Endothelial cell of umbilical vein (primary cell): ENCODE results near the gene FOXP1. TPM values are rescaled to one million over a fixed set of nuclear protein-coding genes. Genes with fewer than 3 reads are reported as not detected.
A peak's percentile ranks its signal among the peaks of the same experiment; 100 is the strongest.

ENCODE experiments used
- BruUV-seq: library from RNA; stranded (reverse); fragments of 400-500 nt; replicated peaks from 2 replicates; lab custom pipeline; 2021; lab: Mats Ljungman, UMichigan
- CTCF ChIA-PET: fragments of 300-600, 350-600 bp; sonication (Branson Sonifier 250); formaldehyde crosslinking; loops from one replicate; lab custom pipeline; 2021; ENCODE audit warnings: antibody characterized with exemption, inconsistent platforms; lab: Charles Lee
- POLR2A ChIA-PET: fragments of 300-600, 350-600 bp; sonication (Branson Sonifier 250); formaldehyde crosslinking; loops from one replicate; lab custom pipeline; 2021; ENCODE audit warnings: antibody characterized with exemption, inconsistent platforms; lab: Charles Lee
- DNase-seq: peaks from one replicate; pipeline ENCODE4 v3.0.0-alpha.2; 2011; ENCODE audit warnings: low read depth, low spot score
- FAIRE-seq: peaks from 2 replicates; lab custom pipeline; 2011; peaks lifted over from hg19 to GRCh38; lab: Jason Lieb, UNC
- H2AFZ ChIP-seq: 2 replicates; pipeline ENCODE4 v1.6.0; 2012; ENCODE audit warnings: low read depth, low read length, control low read depth, inconsistent platforms
- H3K27ac ChIP-seq: 2 replicates; pipeline ENCODE4 v1.5.1; 2011; ENCODE audit warnings: low read depth, mild to moderate bottlenecking, control low read depth, low read length, moderate library complexity; ENCODE audit not compliant: insufficient read depth
- H3K27me3 ChIP-seq, 2 experiments: 2 replicates each; pipeline versions ENCODE4 v1.6.0 to v1.6.1; 2011; ENCODE audit warnings: low read length in 2 of 2, mixed read lengths in 1 of 2; ENCODE audit not compliant: control insufficient read depth in 2 of 2, insufficient read depth in 2 of 2
- H3K36me3 ChIP-seq, 2 experiments: 2 replicates in 1 of 2; 3 replicates in 1 of 2; pipeline ENCODE4 v1.5.1; 2011; ENCODE audit warnings: low read length in 2 of 2, mild to moderate bottlenecking in 1 of 2, moderate library complexity in 1 of 2; ENCODE audit not compliant: control insufficient read depth in 2 of 2, insufficient read depth in 2 of 2; ENCODE audit errors: extremely low read depth in 1 of 2
- H3K4me1 ChIP-seq: 3 replicates; pipeline ENCODE4 v1.5.1; 2011; ENCODE audit warnings: mild to moderate bottlenecking, low read length; ENCODE audit not compliant: control insufficient read depth, insufficient read depth; ENCODE audit errors: extremely low read depth
- H3K4me2 ChIP-seq: 2 replicates; pipeline ENCODE4 v1.6.1; 2011; ENCODE audit warnings: low read length, control low read depth, mixed read lengths; ENCODE audit not compliant: insufficient read depth
- H3K4me3 ChIP-seq, 3 experiments: fragments of 200-600 bp in 1 of 3; sonication (generic), shearing (Covaris generic) in 1 of 3; replicated peaks in 1 of 3; 2 replicates each; pipeline ENCODE4 v1.5.1; 2011 to 2016; ENCODE audit warnings: control low read depth in 3 of 3, low read length in 3 of 3, mild to moderate bottlenecking in 2 of 3, inconsistent platforms in 1 of 3, low read depth in 1 of 3, moderate library complexity in 1 of 3; ENCODE audit not compliant: insufficient read depth in 1 of 3
- H3K79me2 ChIP-seq: 2 replicates; pipeline ENCODE4 v1.6.0; 2012; ENCODE audit warnings: low read length, inconsistent platforms; ENCODE audit not compliant: control insufficient read depth, insufficient read depth
- H3K9ac ChIP-seq: replicated peaks from 2 replicates; pipeline ENCODE3; 2011; ENCODE audit warnings: low read length, control low read depth; ENCODE audit not compliant: insufficient read depth; ENCODE audit errors: extremely low read depth
- H3K9me1 ChIP-seq: replicated peaks from 3 replicates; pipeline ENCODE4 v1.6.0; 2011; ENCODE audit warnings: mild to moderate bottlenecking, low read length; ENCODE audit not compliant: control insufficient read depth, insufficient read depth; ENCODE audit errors: extremely low read depth
- H3K9me3 ChIP-seq: replicated peaks from 2 replicates; pipeline ENCODE4 v1.5.1; 2012; ENCODE audit warnings: low read length, inconsistent platforms; ENCODE audit not compliant: control insufficient read depth, insufficient read depth
- H4K20me1 ChIP-seq: replicated peaks from 2 replicates; pipeline ENCODE3; 2011; ENCODE audit warnings: mild to moderate bottlenecking, low read length; ENCODE audit not compliant: control insufficient read depth, insufficient read depth; ENCODE audit errors: extremely low read depth
- CTCF ChIP-seq, 2 donors: IDR thresholded peaks; 1 replicate in 1 of 2; 2 replicates in 1 of 2; pipeline ENCODE4 v1.5.1; 2011; ENCODE audit warnings: low read length in 2 of 2, mild to moderate bottlenecking in 2 of 2, moderate library complexity in 2 of 2, control low read depth in 1 of 2, inconsistent platforms in 1 of 2, low read depth in 1 of 2; ENCODE audit not compliant: insufficient read depth in 1 of 2; ENCODE audit errors: extremely low read depth in 1 of 2
- EZH2 ChIP-seq: IDR thresholded peaks from 2 replicates; pipeline ENCODE4 v1.6.1; 2012; ENCODE audit warnings: borderline replicate concordance, low read depth, mild to moderate bottlenecking, moderate library complexity, low read length, inconsistent platforms; ENCODE audit not compliant: severe bottlenecking
- FOS ChIP-seq: IDR thresholded peaks from 2 replicates; pipeline ENCODE4 v1.6.1; 2011; ENCODE audit warnings: mild to moderate bottlenecking, low read length, moderate library complexity, borderline replicate concordance; ENCODE audit not compliant: insufficient read depth
- GATA2 ChIP-seq: IDR thresholded peaks from 2 replicates; pipeline ENCODE4 v1.7.0; 2011; ENCODE audit warnings: low read depth, mild to moderate bottlenecking, moderate library complexity, mixed read lengths, low read length; ENCODE audit not compliant: insufficient read length, insufficient read depth
- JUN ChIP-seq: IDR thresholded peaks from 2 replicates; pipeline ENCODE4 v1.6.1; 2011; ENCODE audit warnings: borderline replicate concordance, low read depth; ENCODE audit not compliant: insufficient read length, insufficient read depth
- MAX ChIP-seq: IDR thresholded peaks from 2 replicates; pipeline ENCODE4 v1.6.1; 2011; ENCODE audit not compliant: insufficient read depth, insufficient read length
- MYC ChIP-seq: IDR thresholded peaks from one replicate; pipeline ENCODE4 v1.6.1; 2011; ENCODE audit warnings: mild to moderate bottlenecking, low read depth, low read length
- POLR2A ChIP-seq: IDR thresholded peaks from 2 replicates; pipeline ENCODE4 v1.6.1; 2012; ENCODE audit warnings: low read depth, mild to moderate bottlenecking, control low read depth, low read length
- POLR2AphosphoS5 ChIP-seq: IDR thresholded peaks from 2 replicates; pipeline ENCODE4 v1.6.1; 2012; ENCODE audit warnings: low read depth, mild to moderate bottlenecking, control low read depth, low read length, moderate library complexity; ENCODE audit not compliant: insufficient read depth
- dilution Hi-C: fragments of 300-500 bp; cut with MboI; formaldehyde crosslinking; loops from one replicate; pipeline ENCODE4 v1.15.0; 2019; ENCODE audit warnings: low sequenced_read_pairs; ENCODE audit not compliant: extremely low pct_ligation_motif_present
- intact Hi-C: fragments of 100-400 bp; cut with micrococcal nuclease; formaldehyde crosslinking; loops from one replicate; pipeline ENCODE4 v1.10.0; 2022
- polyA plus RNA-seq, 4 experiments: library from polyadenylated mRNA; depleted of rRNA in 3 of 4; stranded (reverse) in 3 of 4; unstranded in 1 of 4; fragments of >200 nt; gene quantifications; 2 replicates each; pipeline versions ENCODE4 v1.2.1 to v1.2.3, GENCODE V29; 2011 to 2012; ENCODE audit warnings: missing spikeins in 1 of 4
- total RNA-seq: library from RNA; stranded (reverse); gene quantifications from 2 replicates; pipeline ENCODE4 v1.2.3, GENCODE V29; 2021

The FOXP1 gene
- total and polyA plus RNA-seq, 2 donors (not counting 3 experiments of a cell fraction or from before 2014, with no cell fraction given): 41.0 to 107 TPM

GRCh38 chr3:71252466-71252865, 331.1 kb downstream of the FOXP1 start:
- FAIRE-seq: no peak
- Histone ChIP-seq H3K9me3 (no peaks in the 10 kb centered on the region), H3K36me3 (no peaks in the 10 kb centered on the region), H3K27me3 (no peaks in the 10 kb centered on the region), H3K9ac (no peak overlapping the region), H3K4me1 (peaks cover 25% of the 10 kb centered on the region), H3K9me1 (no peaks in the 10 kb centered on the region), H3K4me2 (no peak overlapping the region), H4K20me1 (no peaks in the 10 kb centered on the region), H3K27ac (peak overlapping the region; percentile 25), H3K79me2 (no peaks in the 10 kb centered on the region), H3K4me3 (no peak overlapping the region), H2AFZ (no peak overlapping the region)
- TF ChIP-seq POLR2A: no peak
- TF ChIP-seq JUN: no peak
- no peak for TF ChIP-seq GATA2
- TF ChIP-seq POLR2AphosphoS5: no peak
- TF ChIP-seq MAX: no peak
- TF ChIP-seq EZH2: no peak
- TF ChIP-seq CTCF (IDR thresholded peaks at IDR 0.05; ENCODE audit: extremely low read depth in 1 of 2, insufficient read depth in 1 of 2, low read depth in 1 of 2, low read length in 2 of 2): no peak
- TF ChIP-seq MYC: no peak
- no peak for TF ChIP-seq FOS
- intact Hi-C loops: no loop called here
- ChIA-PET POLR2A (no interaction called here), CTCF (no interaction called here)
- no TSS peak for BruUV-seq
- dilution Hi-C loops: no loop called here
- no peak for DNase-seq
